SKM-1 treated with dmso at 0.1 percent for 144 hours (cell line): ENCODE data around the gene WHRN.

Source experiments
- DNase-seq: peaks from one replicate; lab custom pipeline; 2025; ENCODE audit not compliant: unreplicated experiment; lab: John Stamatoyannopoulos, UW

WHRN gene

GRCh38 chr9:114515528-114515927, 10.3 kb upstream of the WHRN start:
- DNase-seq, result no peak

DNA sequence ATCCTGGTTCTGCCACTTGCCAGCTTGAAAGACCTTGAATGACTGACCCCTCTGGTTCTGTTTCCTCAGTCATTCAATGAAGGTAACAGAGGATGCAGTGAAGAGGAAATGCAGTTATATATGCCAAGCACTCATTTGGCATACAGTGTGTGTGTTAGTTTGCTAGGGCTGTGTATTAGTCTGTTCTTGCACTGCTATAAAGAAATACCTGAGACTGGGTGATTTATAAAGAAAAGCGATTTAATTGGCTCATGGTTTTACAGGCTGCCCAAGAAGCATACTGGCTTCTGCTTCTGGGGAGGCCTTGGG, 8.6 kb upstream of the WHRN start:
- no peak for DNase-seq

GRCh38 chr9:114513055-114513958, 8.0 kb upstream of the WHRN start:
- no peak for DNase-seq

- DNase-seq, result no peak
These were observed 7.0 kb upstream of the WHRN start for GRCh38 chr9:114511978-114512874.

DNA sequence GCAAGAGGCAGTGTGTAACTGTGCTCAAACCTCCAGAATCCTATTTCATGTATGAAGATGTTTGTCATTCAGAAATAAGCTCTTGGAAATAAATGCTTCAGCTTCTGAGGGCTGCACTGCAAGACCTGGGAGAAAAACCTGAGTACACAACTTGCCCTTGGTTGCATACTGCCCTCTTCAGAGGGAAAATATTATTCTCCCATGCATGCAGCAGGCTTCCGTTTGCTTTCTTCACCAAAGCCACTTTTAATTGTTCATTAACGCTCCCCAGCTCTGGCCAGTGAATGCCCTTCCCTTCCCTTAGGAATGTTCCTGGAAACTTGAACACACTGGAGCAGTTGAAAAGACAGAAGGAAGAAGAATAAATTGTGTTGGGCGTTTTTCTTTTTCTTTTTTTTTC, 2.5 kb upstream of the WHRN start:
- peak; percentile 9 for DNase-seq

DNA sequence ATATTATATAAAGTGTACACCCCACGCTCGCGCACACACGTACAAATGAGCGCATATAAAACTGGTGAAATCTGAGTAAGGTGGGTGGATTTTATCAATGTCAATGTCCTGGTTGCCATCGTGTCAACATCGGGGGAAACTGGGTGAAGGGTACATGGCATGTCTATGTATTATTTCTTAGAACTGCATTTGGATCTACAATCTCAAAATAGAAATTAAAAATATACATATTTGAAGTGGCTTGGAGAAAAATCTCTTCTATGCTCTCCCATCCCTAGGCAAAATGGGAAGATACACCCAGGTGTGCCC, 763 bp upstream of the WHRN start:
- no peak for DNase-seq

GRCh38 chr9:114504341-114505186, 709 bp downstream of the WHRN start:
- no peak for DNase-seq

GRCh38 chr9:114503522-114504340, 1.5 kb downstream of the WHRN start:
- no peak for DNase-seq

DNA sequence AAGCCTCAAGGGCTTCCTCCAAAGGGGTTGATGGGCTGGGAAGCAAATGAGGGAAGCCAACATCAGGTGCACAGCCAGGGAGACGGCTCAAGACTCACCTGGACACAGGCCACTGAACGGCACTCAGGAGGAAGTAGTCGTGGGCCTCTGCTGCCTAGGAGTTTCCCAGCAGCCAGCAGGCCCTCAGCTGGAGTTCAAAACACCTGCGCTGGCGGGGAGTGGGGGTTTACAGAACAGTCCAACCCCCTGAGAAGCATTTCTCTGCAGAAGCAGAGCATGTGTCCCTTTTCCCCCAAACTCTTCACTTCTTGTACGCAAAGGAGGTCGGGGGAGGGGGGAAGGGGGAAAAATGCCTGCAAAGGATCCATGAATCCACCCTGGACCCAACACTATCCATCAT, 2.3 kb downstream of the WHRN start:
- no peak for DNase-seq

- DNase-seq, result no peak
These were observed 3.2 kb downstream of the WHRN start for GRCh38 chr9:114501796-114502682.

GRCh38 chr9:114500697-114501292, 4.5 kb downstream of the WHRN start:
- DNase-seq, result no peak

- no peak for DNase-seq
These were observed 5.2 kb downstream of the WHRN start for GRCh38 chr9:114499941-114500696.

DNA sequence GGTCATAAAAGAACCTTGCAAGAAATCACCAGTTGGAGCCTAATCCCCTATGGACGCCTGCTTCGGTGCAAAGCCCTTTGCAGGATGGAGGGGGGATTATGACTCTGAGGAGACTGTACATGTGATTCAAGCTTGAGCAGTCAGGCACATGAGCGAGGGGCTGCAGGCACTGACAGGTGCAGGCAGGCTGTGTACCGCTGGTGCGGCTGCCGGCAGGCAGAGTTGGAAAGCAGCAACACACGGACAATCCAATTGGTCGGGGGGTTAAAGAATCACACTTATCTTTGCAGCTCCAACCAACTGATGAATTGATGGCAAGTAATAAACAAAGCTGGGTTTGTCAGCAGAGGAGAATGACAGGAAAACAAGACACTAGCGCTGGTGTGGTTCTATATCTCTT, 5.7 kb downstream of the WHRN start:
- no peak for DNase-seq

- no peak for DNase-seq
These were observed 7.4 kb downstream of the WHRN start for GRCh38 chr9:114497727-114498382.

GRCh38 chr9:114497236-114497635, 8.0 kb downstream of the WHRN start:
- peak; percentile 3 for DNase-seq

GRCh38 chr9:114496011-114496410, 9.3 kb downstream of the WHRN start:
- DNase-seq, result no peak

DNA sequence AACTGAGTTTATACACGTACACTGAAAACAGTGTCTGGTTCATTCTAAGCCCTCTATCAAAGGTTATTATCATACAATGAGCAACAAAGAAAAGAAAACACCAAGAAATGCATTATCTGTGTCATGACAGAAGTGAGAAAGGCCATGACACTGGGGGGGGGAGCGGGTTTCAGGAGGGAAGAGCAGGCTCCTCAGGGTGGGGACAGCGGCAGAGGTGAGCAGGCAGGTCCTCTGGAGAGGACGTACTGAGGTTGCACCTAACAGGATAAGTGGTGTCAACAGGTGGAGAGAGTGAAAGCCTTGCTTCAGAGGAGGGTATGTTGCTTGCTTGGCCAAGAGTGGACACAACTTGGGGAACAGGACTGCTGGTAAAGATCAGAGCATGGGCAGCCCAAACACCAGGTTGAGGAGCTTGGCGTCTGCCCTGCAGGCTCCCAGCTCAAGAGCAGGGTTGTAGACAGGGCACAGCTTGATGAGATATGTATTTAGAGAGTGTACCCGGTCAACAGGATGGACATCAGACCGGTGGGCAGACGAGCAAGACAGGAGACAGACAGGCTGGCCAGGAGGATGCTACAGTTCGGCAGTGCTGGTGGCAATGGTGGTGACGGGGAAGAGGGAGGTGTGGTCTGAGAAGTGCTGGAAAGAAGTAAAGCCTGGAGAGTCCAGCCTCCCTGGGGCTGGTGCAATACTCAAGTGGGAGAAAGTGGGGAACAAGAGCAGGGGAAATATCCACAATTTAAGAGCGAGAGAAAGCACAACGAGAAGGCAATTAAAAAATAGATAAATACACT, 10.3 kb downstream of the WHRN start:
- DNase-seq, result no peak
